Activated CD4-positive, alpha-beta T cell treated with anti-CD3 and anti-CD28 coated beads, Interleukin-2, Interleukin-6, amounts not matched to agents 100 ng/mL and 50 ng/mL, durations not matched to agents 16 hours and 8 hours (primary cell): ENCODE results near the gene HAGHL.
"Not testable (repeated sequence)": the region's sequence is repeated elsewhere in the genome, so short reads cannot be mapped to it uniquely, and the experiment has no call there.

Experiments
- DNase-seq: peaks from one replicate; pipeline ENCODE4 v3.0.0-alpha.2; 2020

The HAGHL gene

GRCh38 chr16:689175-689897 is 37.6 kb upstream of the HAGHL start:
- DNase-seq: no peak

DNA sequence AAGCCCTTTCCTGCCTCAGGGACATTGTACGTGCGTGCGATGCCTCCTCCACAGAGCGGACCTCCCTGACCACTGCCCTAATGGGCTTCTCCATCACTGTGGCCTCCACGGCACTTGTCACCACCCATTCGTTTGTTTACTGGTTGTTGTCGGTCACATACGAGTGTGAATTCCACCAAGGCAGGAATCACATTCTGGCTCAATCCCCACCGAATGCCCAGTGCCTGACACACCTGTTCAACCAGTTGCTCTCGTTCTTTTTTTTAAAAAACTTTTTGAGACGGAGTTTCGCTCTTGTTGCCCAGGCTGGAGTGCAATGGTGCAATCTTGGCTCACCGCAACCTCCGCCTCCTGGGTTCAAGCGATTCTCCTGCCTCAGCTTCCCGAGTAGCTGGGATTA is 35.7 kb upstream of the HAGHL start:
- DNase-seq: not testable (repeated sequence)

DNA sequence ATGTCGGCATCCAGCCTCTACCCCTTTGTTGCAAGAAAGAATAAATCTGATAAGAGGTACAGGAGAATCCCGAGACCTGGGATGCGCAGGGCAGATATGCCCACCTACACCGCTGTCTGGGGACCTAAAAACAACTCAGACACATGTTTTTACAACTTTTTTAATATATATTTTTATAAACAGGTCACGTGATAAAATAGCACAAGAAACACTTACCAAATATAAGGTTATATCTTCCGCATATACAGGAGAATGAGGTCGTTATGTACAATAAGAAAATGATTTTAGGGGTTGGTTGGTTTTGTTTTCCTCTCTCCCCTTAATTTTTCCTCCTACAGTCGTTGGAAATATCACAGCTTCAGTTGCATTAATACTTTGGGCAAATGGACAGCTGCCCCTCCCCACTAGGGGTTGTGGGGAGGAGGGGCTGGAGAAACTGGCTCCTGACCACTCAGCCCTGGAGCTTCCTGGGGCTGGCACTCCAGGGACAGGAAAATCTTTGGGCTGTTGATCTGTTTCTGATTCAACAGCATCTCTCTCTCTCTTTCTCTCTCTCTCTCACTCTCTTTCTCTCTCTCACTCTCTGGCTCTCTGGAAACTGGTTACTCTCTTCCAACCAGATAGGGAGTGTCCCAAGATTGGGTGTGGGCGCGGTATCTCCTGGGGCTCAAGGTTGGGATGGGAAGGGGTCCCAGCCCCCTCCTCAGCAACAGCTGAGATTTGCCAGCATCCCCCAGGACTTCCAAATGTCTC is 34.4 kb upstream of the HAGHL start:
- DNase-seq: no peak

DNA sequence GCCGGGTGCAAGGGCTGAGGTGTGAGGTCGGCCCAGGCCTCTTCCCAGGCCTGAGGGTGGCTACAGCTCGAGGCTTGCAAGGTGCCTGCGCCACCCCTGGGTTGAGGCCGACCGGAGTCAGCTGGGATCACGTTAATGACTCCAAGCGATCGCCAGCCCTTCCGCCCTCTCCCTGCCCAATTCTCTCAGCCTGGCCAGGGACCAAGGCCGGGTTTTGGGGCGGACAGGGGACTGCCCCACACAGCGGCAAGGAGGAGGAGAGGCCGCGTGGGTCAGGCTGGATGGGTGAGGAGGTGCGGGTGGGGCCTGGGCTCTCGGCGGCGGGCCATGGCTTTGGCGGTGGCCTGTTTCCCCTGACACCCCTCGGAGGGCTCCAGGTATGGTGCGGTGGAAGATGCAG is 33.5 kb upstream of the HAGHL start:
- no peak for DNase-seq

DNA sequence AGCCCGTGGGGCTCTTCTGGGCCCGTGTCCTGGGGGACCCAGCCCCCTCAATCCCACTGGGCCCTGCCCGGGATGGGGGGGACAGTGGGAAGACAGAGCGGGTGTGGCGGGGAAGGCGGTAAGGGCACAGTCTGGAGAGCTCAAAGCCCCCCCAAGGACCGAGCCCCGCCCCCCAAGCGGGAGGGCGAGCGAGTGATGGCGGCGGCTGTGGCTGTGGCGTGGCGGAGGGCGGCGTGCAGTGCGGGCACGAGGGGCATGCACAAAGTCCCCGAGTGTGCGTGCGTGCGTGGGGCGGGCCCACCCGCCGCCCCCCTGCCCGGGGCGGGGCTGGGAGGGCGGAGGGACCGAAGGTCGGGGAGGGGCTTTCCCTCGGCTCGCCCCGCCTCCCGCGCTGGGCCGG is 33.1 kb upstream of the HAGHL start:
- no peak for DNase-seq

DNA sequence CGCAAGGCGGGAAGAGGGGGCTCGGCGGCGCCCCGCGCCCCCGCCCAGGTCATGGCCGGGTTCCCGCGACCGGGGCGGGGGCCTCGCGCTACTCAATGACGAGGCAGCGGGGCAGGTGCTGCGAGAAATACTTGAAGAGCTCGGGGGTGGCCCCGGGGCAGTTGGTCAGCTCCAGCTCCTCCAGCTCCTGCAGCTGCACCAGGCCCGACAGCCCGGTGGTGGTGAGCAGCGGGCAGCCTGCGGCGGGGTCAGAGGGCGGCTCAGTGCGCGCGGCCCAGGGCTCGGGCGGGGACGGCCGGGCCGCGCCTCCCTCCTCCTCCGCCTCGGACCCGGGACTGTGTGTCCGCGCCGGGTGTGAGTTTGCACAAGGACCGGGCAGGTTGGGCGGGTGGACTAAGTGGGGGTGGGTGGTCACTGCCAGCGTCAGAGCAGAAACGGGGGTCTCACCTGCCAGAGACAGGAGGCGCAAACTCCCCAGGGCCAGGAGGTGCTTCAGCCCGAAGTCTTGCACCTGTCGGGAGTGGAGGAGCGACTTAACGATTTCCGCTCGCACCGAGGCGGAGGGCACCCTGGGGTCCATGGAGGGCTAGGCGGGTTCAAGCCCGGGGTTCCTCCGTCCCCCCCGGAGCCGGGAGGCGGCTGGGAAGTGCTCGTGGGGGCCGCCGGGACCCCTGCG is 32.6 kb upstream of the HAGHL start:
- no peak for DNase-seq

DNA sequence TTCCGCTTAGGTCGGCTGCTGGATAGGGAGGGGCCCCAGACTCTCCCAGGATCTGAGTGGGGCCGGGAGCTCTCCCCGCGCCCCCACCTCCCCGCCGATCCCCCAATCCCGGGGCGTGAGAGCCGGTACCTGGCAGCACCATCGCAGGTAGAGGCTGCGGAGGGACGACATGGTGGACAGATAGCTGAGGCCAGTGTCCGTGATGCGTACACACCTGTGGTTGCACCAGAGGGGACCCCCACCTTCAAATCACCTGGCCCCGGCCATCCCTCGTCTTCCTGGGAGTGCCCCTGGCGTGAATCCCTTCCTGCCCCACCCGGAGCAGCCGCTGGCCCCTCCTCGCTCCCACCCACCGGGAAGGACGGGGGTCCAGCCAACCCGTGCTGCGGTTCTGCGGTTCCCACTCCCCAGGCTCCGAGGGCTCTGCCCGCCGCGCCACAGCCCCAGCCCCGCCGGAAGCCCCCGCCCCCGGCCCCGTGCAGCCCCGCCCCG is 32.0 kb upstream of the HAGHL start:
- DNase-seq: no peak

GRCh38 chr16:695355-696089 is 31.4 kb upstream of the HAGHL start:
- DNase-seq: peak; percentile 78

DNA sequence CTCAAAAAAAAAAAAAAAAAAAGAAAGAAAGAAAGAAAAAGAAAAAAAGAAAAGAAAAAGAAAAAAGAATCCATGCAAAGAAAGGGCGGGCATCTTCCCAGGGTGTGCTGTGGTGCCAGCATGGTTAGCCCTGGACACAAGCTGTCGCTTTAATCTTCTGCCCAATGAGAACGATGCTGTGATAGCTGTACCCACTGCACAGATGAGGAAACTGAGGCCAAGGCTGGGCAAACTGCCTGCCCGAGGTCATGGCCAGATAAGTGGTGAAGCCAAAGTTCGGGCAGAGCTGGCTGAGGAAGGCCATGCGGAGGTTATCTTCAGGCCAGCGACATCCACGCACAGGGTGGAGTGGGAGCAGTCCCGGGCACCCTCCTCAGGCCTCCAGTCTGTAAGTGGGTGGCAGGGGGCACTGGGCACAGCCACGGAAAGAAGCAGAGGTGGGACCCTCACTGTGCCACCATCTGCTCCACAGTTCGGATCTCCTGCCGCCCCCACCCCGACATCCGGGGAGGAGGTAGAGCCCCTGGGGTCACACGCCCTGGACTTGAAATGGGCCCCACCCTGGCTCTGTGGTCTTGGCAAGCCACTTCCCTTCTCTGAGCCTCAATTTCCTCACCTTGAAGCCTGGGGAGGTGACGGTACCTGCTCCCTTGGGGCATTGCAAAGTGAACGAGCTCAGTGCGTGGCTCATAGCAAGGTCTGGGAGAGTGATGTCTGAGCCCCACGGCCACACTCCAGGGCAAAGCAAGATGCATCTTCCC is 27.8 kb upstream of the HAGHL start:
- no peak for DNase-seq

GRCh38 chr16:700684-701584 is 26.0 kb upstream of the HAGHL start:
- DNase-seq: no peak

DNA sequence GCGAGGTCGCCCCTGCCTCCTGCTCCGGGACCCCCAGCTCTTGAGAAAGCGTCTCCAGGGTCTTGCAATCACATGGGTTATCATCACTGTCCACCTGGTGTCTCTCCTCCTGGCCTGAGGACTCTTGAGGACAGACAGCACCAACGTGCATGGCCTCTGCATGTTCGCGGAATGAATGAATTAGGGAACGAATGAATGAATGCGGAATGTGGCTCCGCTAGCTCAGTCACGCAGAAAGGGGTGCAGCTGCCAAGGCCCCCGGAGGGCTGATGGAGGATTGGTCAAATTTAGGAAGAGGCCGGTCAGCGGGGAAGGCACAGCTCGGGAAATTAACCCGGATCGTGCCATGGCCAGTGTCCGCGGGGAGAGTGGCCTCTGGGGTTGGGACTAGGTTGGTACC is 24.6 kb upstream of the HAGHL start:
- DNase-seq: no peak

DNA sequence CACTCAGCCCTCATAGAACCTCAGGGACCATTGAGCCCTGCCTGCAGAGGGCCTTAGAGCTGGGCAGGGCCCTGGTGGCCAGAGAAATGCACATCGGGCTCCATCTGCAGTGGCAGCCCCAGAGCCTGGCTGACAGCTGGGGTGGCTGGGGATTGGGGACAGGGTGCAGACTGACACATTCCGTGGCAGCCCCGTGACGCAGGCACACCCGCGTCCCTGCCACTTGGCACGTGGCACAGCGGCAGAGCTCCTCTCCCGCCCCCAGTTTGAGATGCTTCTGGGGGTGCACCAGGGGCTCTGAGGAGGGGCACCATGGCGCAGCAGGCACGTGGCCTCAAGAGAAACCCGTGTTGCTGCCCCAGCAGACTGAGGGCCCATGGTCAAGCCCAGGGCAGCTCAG is 23.5 kb upstream of the HAGHL start:
- no peak for DNase-seq

GRCh38 chr16:704047-704446 is 22.9 kb upstream of the HAGHL start:
- DNase-seq: no peak

- no peak for DNase-seq
These were observed 22.1 kb upstream of the HAGHL start for GRCh38 chr16:704552-705380.

DNA sequence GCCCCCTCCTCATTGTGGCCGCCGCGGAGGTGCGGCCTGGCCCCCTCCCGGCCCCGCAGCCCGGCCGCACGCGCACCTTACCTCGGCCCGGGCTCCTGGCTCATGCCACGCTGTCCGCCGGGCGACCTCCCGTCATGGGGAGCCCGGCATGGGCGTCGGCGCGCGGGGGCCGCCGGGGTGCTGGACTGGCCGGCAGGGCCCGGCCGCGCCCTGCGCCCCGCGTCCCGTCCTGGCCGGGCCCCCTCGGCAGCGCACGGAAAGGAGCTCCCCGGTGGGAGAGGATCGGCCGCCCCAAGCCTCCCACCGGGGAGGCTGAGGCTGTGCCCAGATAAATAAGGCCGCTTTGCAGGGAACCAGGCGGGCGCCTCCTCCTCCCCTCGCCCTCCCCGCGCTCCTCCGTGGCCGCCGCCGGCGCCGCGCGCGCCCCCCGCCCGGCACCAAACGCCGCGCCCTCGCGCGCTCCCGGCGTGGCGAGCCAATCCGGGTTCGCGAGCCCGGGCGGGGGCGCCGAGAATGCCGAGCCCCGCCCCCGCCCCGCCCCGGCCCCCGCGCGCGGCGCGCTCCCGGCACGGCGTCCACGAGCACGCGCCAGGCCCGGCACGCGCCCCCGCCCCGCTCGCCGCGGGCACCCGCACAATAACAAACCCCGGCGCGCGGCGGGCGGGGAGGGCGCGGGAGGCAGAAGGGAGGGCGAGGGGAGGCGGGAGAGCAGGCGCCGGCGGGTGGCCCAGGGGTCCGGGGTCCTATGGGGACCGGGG is 21.3 kb upstream of the HAGHL start, which contains the start of gene FBXL16:
FBXL16 (minus strand) TSS at position 371 of the 758 bp plus-strand sequence. CDS start 8,396 bp downstream, outside the sequence.
- no peak for DNase-seq

- no peak for DNase-seq
These were observed 20.5 kb upstream of the HAGHL start for GRCh38 chr16:706189-707061.

- DNase-seq: no peak
These were observed 19.8 kb upstream of the HAGHL start for GRCh38 chr16:707062-707538.

DNA sequence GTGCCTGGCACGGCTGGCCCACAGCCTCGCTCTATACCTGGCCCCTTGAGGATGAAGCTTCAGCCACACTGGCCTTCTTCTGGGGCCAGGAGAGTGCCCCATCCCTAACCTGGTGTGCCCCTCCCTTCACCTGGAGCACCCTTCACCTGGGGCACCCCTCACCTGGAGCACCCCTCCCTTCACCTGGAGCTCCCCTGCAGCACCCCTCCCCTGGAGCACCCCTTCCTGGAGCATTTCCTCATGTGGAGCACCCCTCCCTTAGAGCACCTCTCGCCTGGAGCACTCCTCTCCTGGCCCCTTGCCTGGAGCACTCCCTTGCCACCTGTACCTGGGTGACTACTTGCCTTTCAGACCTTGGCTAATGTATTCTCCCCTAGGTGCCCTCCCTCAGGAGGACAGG is 18.9 kb upstream of the HAGHL start:
- no peak for DNase-seq
